Peyer's patch (tissue), 4 donors: Measurements from ENCODE around the gene PHLDA3.

Experiments
- POLR2A ChIP-seq, 2 donors: fragments of 450-650 bp; IDR thresholded peaks; one replicate each; pipeline ENCODE4 v1.5.1; 2017; ENCODE audit warnings: antibody characterized with exemption in 2 of 2, mild to moderate bottlenecking in 2 of 2, moderate library complexity in 2 of 2
- TF ChIP-seq, protein P1 (sequence below), 6 experiments: fragments of 450-650 bp in 4 of 6; fragments of 200-600 bp in 2 of 6; sonication (generic) in 1 of 6; IDR thresholded peaks; one replicate each; pipeline ENCODE4 v1.5.1; 2017 to 2019; ENCODE audit warnings: antibody characterized with exemption in 6 of 6, mild to moderate bottlenecking in 3 of 6, moderate library complexity in 1 of 6

DNA sequence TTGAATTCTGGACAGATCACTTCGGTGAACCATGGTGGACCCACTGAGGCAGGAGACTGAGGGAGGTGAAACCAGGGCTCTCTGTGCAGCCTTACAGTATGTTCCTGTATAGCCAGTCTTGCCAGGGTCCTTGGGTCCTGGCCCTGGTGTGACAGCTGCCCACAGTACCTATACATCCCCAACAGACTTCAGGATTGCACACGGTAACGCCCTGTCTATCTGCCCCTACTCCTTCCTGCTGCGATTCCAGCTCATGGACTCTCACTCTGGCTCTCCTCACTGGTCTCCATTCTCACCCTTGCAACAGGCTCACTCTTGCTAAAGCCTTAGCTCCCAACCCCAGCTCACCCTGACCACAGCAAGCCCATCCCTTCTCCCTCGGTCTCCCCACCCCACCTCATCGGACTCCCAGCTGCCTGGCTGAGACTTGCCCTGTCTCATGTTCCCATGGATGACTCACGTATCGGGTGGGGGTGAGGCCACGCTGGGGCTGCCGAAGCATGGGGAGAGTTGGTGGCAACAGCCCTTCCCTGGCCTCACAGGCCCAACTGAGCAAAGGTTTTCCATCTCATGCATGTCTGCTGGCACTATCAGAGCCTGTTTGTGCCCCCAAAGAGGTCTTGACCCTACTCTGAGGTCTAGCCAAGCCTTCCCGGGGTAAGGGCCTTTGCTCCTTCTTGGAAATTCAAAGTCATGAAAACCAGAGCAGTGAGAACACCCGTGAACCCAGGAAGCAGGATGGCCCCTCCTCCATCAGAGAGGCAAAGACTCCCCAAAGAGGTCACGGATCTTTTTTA is 7.1 kb downstream of the PHLDA3 start:
- TF ChIP-seq, protein P1, sequence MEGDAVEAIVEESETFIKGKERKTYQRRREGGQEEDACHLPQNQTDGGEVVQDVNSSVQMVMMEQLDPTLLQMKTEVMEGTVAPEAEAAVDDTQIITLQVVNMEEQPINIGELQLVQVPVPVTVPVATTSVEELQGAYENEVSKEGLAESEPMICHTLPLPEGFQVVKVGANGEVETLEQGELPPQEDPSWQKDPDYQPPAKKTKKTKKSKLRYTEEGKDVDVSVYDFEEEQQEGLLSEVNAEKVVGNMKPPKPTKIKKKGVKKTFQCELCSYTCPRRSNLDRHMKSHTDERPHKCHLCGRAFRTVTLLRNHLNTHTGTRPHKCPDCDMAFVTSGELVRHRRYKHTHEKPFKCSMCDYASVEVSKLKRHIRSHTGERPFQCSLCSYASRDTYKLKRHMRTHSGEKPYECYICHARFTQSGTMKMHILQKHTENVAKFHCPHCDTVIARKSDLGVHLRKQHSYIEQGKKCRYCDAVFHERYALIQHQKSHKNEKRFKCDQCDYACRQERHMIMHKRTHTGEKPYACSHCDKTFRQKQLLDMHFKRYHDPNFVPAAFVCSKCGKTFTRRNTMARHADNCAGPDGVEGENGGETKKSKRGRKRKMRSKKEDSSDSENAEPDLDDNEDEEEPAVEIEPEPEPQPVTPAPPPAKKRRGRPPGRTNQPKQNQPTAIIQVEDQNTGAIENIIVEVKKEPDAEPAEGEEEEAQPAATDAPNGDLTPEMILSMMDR (IDR thresholded peaks at IDR 0.05): no peak
- TF ChIP-seq POLR2A (IDR thresholded peaks at IDR 0.05): no peak
